ENCODE measurements around the gene SP6.
A peak's percentile ranks its signal among the peaks of the same experiment; 100 is the strongest.

SP6 gene

GRCh38 chr17:47853616-47854015, 2.7 kb upstream of the SP6 start:
- no peak for DNase-seq

GRCh38 chr17:47852113-47852949, 1.4 kb upstream of the SP6 start:
- DNase-seq: no peak

GRCh38 chr17:47851764-47852112, 775 bp upstream of the SP6 start:
- DNase-seq: no peak

GRCh38 chr17:47850373-47850691, 631 bp downstream of the SP6 start:
- DNase-seq: no peak

GRCh38 chr17:47848198-47848513, 2.8 kb downstream of the SP6 start:
- DNase-seq: no peak

GRCh38 chr17:47847341-47848197, 3.4 kb downstream of the SP6 start:
- DNase-seq: peak in 1 of 2 experiments; percentile 36

- DNase-seq: no peak
Observed at GRCh38 chr17:47846716-47847340, 4.1 kb downstream of the SP6 start.

- DNase-seq: no peak
Observed at GRCh38 chr17:47845716-47846075, 5.3 kb downstream of the SP6 start.

GRCh38 chr17:47844814-47845715, 5.9 kb downstream of the SP6 start:
- DNase-seq: peak; percentile 42 to 56

- no peak for DNase-seq
Observed at GRCh38 chr17:47844227-47844626, 6.7 kb downstream of the SP6 start.

GRCh38 chr17:47843391-47843730, 7.6 kb downstream of the SP6 start:
- no peak for DNase-seq

- no peak for DNase-seq
Observed at GRCh38 chr17:47841488-47842291, 9.3 kb downstream of the SP6 start.

GRCh38 chr17:47840742-47841487, 10.0 kb downstream of the SP6 start, which contains the start of gene SCRN2:
Gene SCRN2 (minus strand): TSS chr17:47841273. CDS start chr17:47840843, 430 bp downstream.
- DNase-seq: peak; percentile 89 to 91

GRCh38 chr17:47840001-47840741, 10.8 kb downstream of the SP6 start:
- DNase-seq: no peak

- DNase-seq: no peak
Observed at GRCh38 chr17:47839071-47839470, 11.9 kb downstream of the SP6 start.

- DNase-seq: no peak
Observed at GRCh38 chr17:47838636-47839035, 12.3 kb downstream of the SP6 start.

- DNase-seq: no peak
Observed at GRCh38 chr17:47837401-47838039, 13.4 kb downstream of the SP6 start.

GRCh38 chr17:47836601-47837000, 14.4 kb downstream of the SP6 start:
- DNase-seq: no peak

GRCh38 chr17:47834756-47835155, 16.2 kb downstream of the SP6 start:
- no peak for DNase-seq

- DNase-seq: no peak
Observed at GRCh38 chr17:47831934-47832327, 19.0 kb downstream of the SP6 start.
